ENCODE data around the gene PRDM16. TPM values are rescaled to one million over a fixed set of nuclear protein-coding genes. Genes with fewer than 3 reads are reported as not detected.

PRDM16 gene
- total and polyA plus RNA-seq, 2 of the 13 experiments (the other 11 are each of a cell fraction or from before 2014, with no cell fraction given): 0.15 to 0.81 TPM

DNA sequence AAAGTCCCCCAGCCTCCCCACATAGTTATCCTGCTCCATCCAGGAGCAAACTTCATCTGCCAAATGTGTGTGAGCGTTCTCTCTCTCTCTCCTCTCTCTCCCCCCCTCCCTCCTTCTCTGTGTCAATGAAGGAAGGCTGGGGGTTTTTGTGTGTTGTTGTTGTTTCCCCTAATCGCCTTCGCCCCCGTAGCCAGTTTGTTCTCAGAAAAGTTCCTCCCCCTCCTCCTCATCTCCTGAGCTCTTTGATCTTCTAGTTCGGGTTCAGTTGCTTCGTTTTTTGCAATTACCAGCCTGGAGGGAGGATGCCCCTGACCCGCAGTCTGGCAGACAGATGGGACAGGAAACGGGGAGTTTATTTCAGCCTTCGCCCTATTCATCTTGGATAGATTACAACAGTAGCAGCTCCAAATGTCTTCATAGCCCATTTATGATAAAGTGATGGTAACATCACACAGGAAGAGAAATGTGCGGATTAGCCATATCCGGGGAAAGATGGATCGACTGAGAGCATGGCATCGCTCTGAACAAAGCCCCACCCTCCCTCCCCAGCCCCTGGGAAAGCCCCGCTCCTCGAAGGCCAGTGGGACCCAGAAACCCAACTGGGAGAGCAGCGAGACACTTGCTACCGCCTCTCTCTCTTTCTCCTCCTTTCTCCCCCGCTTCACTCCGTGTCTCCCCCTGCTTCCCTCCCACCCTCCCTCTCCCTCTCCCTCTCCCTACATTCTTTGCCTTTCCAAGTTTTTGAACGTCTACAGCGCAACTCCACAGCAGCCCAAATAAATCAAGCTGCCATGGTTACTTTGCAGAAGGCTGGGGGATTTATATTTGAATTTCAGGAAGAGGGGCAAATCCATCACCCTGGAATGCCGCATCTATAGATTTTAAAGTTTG lies 245.7 kb downstream of the PRDM16 start:
- BruUV-seq (replicated peaks): no TSS peak
- H3K79me2 ChIP-seq (ENCODE audit: insufficient read depth, low read length): no peaks in the 10 kb centered on the region
- DNase-seq (ENCODE audit: low spot score): no peak
- no peak overlapping the region for H2AFZ ChIP-seq (ENCODE audit: low read length)
- no peaks in the 10 kb centered on the region for H3K36me3 ChIP-seq (replicated peaks in 1 of 2; ENCODE audit: control insufficient read depth in 1 of 2, insufficient read depth in 2 of 2, low read length in 2 of 2)
- no peak overlapping the region for H3K27ac ChIP-seq (ENCODE audit: extremely low read length, insufficient read depth, low read length)
- no peak for FAIRE-seq
- ATAC-seq: no peak
- H3K27me3 ChIP-seq (ENCODE audit: control insufficient read depth in 1 of 2, insufficient read depth in 2 of 2, low read length in 2 of 2): no peaks in the 10 kb centered on the region
- H3K4me3 ChIP-seq (replicated peaks in 1 of 3; ENCODE audit: insufficient read depth in 1 of 3, low read depth in 2 of 3, low read length in 3 of 3): no peak overlapping the region
- TF ChIP-seq PRPF4 (IDR thresholded peaks at IDR 0.05; ENCODE audit: low read depth, low read length, poor library complexity, severe bottlenecking): no peak
- no peak for TF ChIP-seq TFDP1 (CRISPR knock-in tag; IDR thresholded peaks at IDR 0.05; ENCODE audit: borderline replicate concordance)
- TF ChIP-seq ZNF292 (CRISPR knock-in tag; IDR thresholded peaks at IDR 0.05; ENCODE audit: borderline replicate concordance, low read depth): no peak
- TF ChIP-seq ZSCAN22 (CRISPR knock-in tag; IDR thresholded peaks at IDR 0.05): no peak
- TF ChIP-seq HMG20A (CRISPR knock-in tag; IDR thresholded peaks at IDR 0.05; ENCODE audit: borderline replicate concordance): no peak
- no peak for TF ChIP-seq THYN1 (CRISPR knock-in tag; IDR thresholded peaks at IDR 0.05; ENCODE audit: borderline replicate concordance, low read depth)
- no peak for TF ChIP-seq RFXANK (CRISPR knock-in tag; IDR thresholded peaks at IDR 0.05)
- no peak for TF ChIP-seq MTA3 (CRISPR knock-in tag; IDR thresholded peaks at IDR 0.05)
- TF ChIP-seq, protein P1, sequence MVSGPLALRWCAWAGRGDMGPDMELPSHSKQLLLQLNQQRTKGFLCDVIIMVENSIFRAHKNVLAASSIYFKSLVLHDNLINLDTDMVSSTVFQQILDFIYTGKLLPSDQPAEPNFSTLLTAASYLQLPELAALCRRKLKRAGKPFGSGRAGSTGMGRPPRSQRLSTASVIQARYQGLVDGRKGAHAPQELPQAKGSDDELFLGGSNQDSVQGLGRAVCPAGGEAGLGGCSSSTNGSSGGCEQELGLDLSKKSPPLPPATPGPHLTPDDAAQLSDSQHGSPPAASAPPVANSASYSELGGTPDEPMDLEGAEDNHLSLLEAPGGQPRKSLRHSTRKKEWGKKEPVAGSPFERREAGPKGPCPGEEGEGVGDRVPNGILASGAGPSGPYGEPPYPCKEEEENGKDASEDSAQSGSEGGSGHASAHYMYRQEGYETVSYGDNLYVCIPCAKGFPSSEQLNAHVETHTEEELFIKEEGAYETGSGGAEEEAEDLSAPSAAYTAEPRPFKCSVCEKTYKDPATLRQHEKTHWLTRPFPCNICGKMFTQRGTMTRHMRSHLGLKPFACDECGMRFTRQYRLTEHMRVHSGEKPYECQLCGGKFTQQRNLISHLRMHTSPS (CRISPR knock-in tag; IDR thresholded peaks at IDR 0.05; ENCODE audit: low read depth): no peak
- TF ChIP-seq TCF7 (IDR thresholded peaks at IDR 0.05; ENCODE audit: low read depth): no peak
- TF ChIP-seq TOPORS (CRISPR knock-in tag; IDR thresholded peaks at IDR 0.05): no peak
- no peak for TF ChIP-seq ZBTB1 (CRISPR knock-in tag; IDR thresholded peaks at IDR 0.05; ENCODE audit: borderline replicate concordance)
- no peak for TF ChIP-seq CCAR2 (optimal IDR thresholded peaks at IDR 0.05; ENCODE audit: low read depth, low read length)
- TF ChIP-seq SIN3B (IDR thresholded peaks at IDR 0.05; ENCODE audit: low read length): no peak
- no peak for TF ChIP-seq ZNF512B (CRISPR knock-in tag; IDR thresholded peaks at IDR 0.05; ENCODE audit: borderline replicate concordance)
- no peak for TF ChIP-seq ERF (CRISPR knock-in tag; IDR thresholded peaks at IDR 0.05)
- no peak for TF ChIP-seq RCOR2 (CRISPR knock-in tag; IDR thresholded peaks at IDR 0.05)
- TF ChIP-seq RORA (CRISPR knock-in tag; IDR thresholded peaks at IDR 0.05): no peak
- TF ChIP-seq ZNF335 (CRISPR knock-in tag; IDR thresholded peaks at IDR 0.05): no peak
- TF ChIP-seq STAT5B (CRISPR knock-in tag; IDR thresholded peaks at IDR 0.05): no peak
- in situ Hi-C loops (cut with HindIII; ENCODE audit: extremely low pct_ligation_motif_present, low pct_unique_long_range_greater_than_20kb) (no loop called here), intact Hi-C loops (cut with micrococcal nuclease; ENCODE audit: unreplicated experiment) (no loop called here)
- H3K9ac ChIP-seq (ENCODE audit: insufficient read depth, low read depth, low read length): no peak overlapping the region
- H4K20me1 ChIP-seq (ENCODE audit: insufficient read depth, low read length): no peaks in the 10 kb centered on the region
- H3K9me3 ChIP-seq (ENCODE audit: low read length): no peaks in the 10 kb centered on the region
- H3K4me2 ChIP-seq (ENCODE audit: low read depth, low read length): no peak overlapping the region
- ChIA-PET CTCF (ENCODE audit: low intra/inter-chr PET ratio, low total read pairs) (no interaction called here), POLR2A (interaction anchor here (1.6 kb wide), 1 partner anchor 26 kb away, joined by 5 read pairs; no protein-coding TSS in a partner anchor)
- H3K4me1 ChIP-seq (ENCODE audit: insufficient read depth, low read length): peaks cover 49% of the 10 kb centered on the region
- WGBS (ENCODE audit: low lambda C conversion rate): 85% methylated on average over 22 of the region's 22 CpGs
